DND-41 (cell line): Measurements from ENCODE around the gene NXN.

Source experiments
- EZH2 ChIP-seq: IDR thresholded peaks from 3 replicates; pipeline ENCODE4 v1.6.1; 2012; ENCODE audit warnings: borderline replicate concordance, low read depth, mild to moderate bottlenecking, moderate library complexity, low read length, inconsistent platforms; ENCODE audit not compliant: severe bottlenecking
- TF ChIP-seq, protein P1 (sequence below): IDR thresholded peaks from 2 replicates; pipeline ENCODE4 v1.5.1; 2012; ENCODE audit warnings: borderline replicate concordance, low read length, moderate library complexity, mild to moderate bottlenecking; ENCODE audit not compliant: poor library complexity, severe bottlenecking; ENCODE audit errors: extremely low read depth

DNA sequence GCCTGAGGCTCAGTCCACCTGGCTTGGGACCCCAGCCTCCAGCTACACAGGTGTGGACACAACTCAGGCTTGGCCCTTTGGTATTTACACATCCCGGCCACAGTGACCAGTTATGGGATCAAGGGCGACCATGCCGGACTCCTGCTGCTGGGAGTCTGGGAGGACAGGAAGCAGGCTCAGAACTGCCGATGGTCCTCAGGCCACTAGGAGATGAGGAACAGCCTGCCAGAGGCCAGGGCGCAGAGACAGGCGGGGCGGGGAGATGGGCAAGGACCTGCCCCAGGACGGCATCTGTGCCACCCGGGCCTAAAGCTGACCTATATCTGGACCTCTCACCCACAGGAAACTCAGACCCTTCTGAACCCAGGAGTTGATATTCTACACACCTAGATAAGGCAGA, 12.5 kb downstream of the NXN start:
- TF ChIP-seq, protein P1, sequence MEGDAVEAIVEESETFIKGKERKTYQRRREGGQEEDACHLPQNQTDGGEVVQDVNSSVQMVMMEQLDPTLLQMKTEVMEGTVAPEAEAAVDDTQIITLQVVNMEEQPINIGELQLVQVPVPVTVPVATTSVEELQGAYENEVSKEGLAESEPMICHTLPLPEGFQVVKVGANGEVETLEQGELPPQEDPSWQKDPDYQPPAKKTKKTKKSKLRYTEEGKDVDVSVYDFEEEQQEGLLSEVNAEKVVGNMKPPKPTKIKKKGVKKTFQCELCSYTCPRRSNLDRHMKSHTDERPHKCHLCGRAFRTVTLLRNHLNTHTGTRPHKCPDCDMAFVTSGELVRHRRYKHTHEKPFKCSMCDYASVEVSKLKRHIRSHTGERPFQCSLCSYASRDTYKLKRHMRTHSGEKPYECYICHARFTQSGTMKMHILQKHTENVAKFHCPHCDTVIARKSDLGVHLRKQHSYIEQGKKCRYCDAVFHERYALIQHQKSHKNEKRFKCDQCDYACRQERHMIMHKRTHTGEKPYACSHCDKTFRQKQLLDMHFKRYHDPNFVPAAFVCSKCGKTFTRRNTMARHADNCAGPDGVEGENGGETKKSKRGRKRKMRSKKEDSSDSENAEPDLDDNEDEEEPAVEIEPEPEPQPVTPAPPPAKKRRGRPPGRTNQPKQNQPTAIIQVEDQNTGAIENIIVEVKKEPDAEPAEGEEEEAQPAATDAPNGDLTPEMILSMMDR: no peak
- no peak for TF ChIP-seq EZH2
